HepG2 (cell line): ENCODE results near the gene TP53I3. TPM values are rescaled to one million over a fixed set of nuclear protein-coding genes. Genes with fewer than 3 reads are reported as not detected.
A peak's percentile ranks its signal among the peaks of the same experiment; 100 is the strongest.

Experiments
- AKAP8 ChIP-seq: sonication (generic); formaldehyde crosslinking; IDR thresholded peaks from 2 replicates; pipeline ENCODE4 v1.5.1; 2020; ENCODE audit warnings: mild to moderate bottlenecking, missing genetic modification reagents
- CENPBD1 ChIP-seq: sonication (generic); formaldehyde crosslinking; IDR thresholded peaks from 2 replicates; pipeline ENCODE4 v1.8.0; 2022; ENCODE audit warnings: missing genetic modification reagents, low read depth, mild to moderate bottlenecking, borderline replicate concordance
- CENPT ChIP-seq: sonication (generic); formaldehyde crosslinking; IDR thresholded peaks from 2 replicates; pipeline ENCODE4 v1.8.0; 2022; ENCODE audit warnings: low read depth, mild to moderate bottlenecking, moderate library complexity, missing genetic modification reagents
- CHD2 ChIP-seq: IDR thresholded peaks from 2 replicates; pipeline ENCODE4 v1.6.1; 2011; ENCODE audit warnings: low read depth, low read length, improper control_type of control experiment
- DZIP1 ChIP-seq: sonication (generic); formaldehyde crosslinking; IDR thresholded peaks from 2 replicates; pipeline ENCODE4 v1.5.0; 2020; ENCODE audit warnings: mild to moderate bottlenecking, missing genetic modification reagents
- ERF ChIP-seq: IDR thresholded peaks from 2 replicates; pipeline ENCODE4 v1.6.1; 2018; ENCODE audit warnings: missing biosample characterization, missing genetic modification reagents
- HDAC6 ChIP-seq: fragments of 200-600 bp; sonication (generic); IDR thresholded peaks from 2 replicates; pipeline ENCODE4 v1.7.0; 2017; ENCODE audit warnings: mild to moderate bottlenecking, antibody characterized with exemption, low read length, low read depth
- IKZF4 ChIP-seq: sonication (generic); formaldehyde crosslinking; IDR thresholded peaks from 2 replicates; pipeline ENCODE4 v1.5.1; 2020; ENCODE audit warnings: borderline replicate concordance, mild to moderate bottlenecking, low read depth, missing genetic modification reagents; ENCODE audit errors: not compliant biosample characterization
- PITX1 ChIP-seq: sonication (generic); formaldehyde crosslinking; IDR thresholded peaks from 2 replicates; pipeline ENCODE4 v1.5.1; 2020; ENCODE audit warnings: mild to moderate bottlenecking, missing genetic modification reagents
- SAP130 ChIP-seq: IDR thresholded peaks from 2 replicates; pipeline ENCODE4 v1.6.1; 2016; ENCODE audit warnings: low read depth
- SKIL ChIP-seq: sonication (generic); formaldehyde crosslinking; IDR thresholded peaks from 2 replicates; pipeline ENCODE4 v1.8.0; 2022; ENCODE audit warnings: missing genetic modification reagents, mild to moderate bottlenecking, moderate library complexity, borderline replicate concordance
- SUZ12 ChIP-seq: fragments of 150-350 bp; IDR thresholded peaks from 2 replicates; pipeline ENCODE4 v1.6.1; 2014; ENCODE audit warnings: low read depth, low read length
- THAP7 ChIP-seq: sonication (generic); formaldehyde crosslinking; IDR thresholded peaks from 2 replicates; pipeline ENCODE4 v1.8.1; 2023; ENCODE audit warnings: mild to moderate bottlenecking, missing genetic modification reagents
- TOE1 ChIP-seq: sonication (generic); formaldehyde crosslinking; IDR thresholded peaks from 2 replicates; pipeline ENCODE4 v1.4.0; 2020; ENCODE audit warnings: mild to moderate bottlenecking, missing genetic modification reagents
- YY1 ChIP-seq: IDR thresholded peaks from 2 replicates; pipeline ENCODE4 v1.6.1; 2011; ENCODE audit warnings: low read length, low read depth, moderate library complexity, mild to moderate bottlenecking; ENCODE audit not compliant: insufficient read depth, insufficient replicate concordance
- ZBTB14 ChIP-seq: sonication (generic); formaldehyde crosslinking; IDR thresholded peaks from 2 replicates; pipeline ENCODE4 v1.4.0; 2020; ENCODE audit warnings: missing genetic modification reagents
- ZFP37 ChIP-seq: sonication (generic); formaldehyde crosslinking; IDR thresholded peaks from 2 replicates; pipeline ENCODE4 v1.4.0; 2020; ENCODE audit warnings: missing genetic modification reagents, borderline replicate concordance
- ZKSCAN1 ChIP-seq: fragments of 150-350 bp; IDR thresholded peaks from 2 replicates; pipeline ENCODE4 v1.6.1; 2014; ENCODE audit warnings: low read length
- ZNF605 ChIP-seq: sonication (generic); formaldehyde crosslinking; IDR thresholded peaks from 2 replicates; pipeline ENCODE4 v1.8.0; 2022; ENCODE audit warnings: mild to moderate bottlenecking, missing genetic modification reagents
- ZNF800 ChIP-seq: sonication (generic); formaldehyde crosslinking; IDR thresholded peaks from 2 replicates; pipeline ENCODE4 v1.4.0; 2020; ENCODE audit warnings: missing genetic modification reagents
- polyA plus RNA-seq, 8 experiments: library from polyadenylated mRNA; depleted of rRNA in 3 of 8; stranded (reverse) in 7 of 8; unstranded in 1 of 8; fragments of >200 nt; fragmentation: Illumina TruSeq in 4 of 8; extraction: Trizol in 4 of 8; gene quantifications; 2 replicates each; pipeline versions ENCODE4 v1.2.1 to v1.2.3, GENCODE V29; 2011 to 2016; ENCODE audit warnings: low read depth in 4 of 8, missing spikeins in 1 of 8, mixed read lengths in 1 of 8; ENCODE audit not compliant: insufficient read depth in 1 of 8
- total RNA-seq, 5 experiments: library from RNA; depleted of rRNA; stranded (reverse); fragments of >200 nt; fragmentation: Illumina TruSeq; extraction: Trizol; gene quantifications; 2 replicates each; pipeline ENCODE4 v1.2.3, GENCODE V29; 2016; ENCODE audit warnings: low read depth in 1 of 5

Gene TP53I3
- total and polyA plus RNA-seq, 2 of the 13 experiments (the other 11 are each of a cell fraction or from before 2014, with no cell fraction given), result 25.0 to 44.1 TPM

GRCh38 chr2:24123195-24123921 is 38.7 kb upstream of the TP53I3 start, which contains the start of the genes FAM228B and PFN4 (continued):
- peak; percentile 80; the same call in 1 of the 2 replicates for TF ChIP-seq DZIP1 (CRISPR knock-in tag)
- peak; percentile 19; the same call in 1 of the 2 replicates for TF ChIP-seq ZFP37 (CRISPR knock-in tag)
- TF ChIP-seq IKZF4 (CRISPR knock-in tag), result peak; percentile 92
- TF ChIP-seq PITX1 (CRISPR knock-in tag), result peak; percentile 73
- no peak for TF ChIP-seq SUZ12
- TF ChIP-seq YY1, result peak; percentile 31
- peak; percentile 52 for TF ChIP-seq AKAP8 (CRISPR knock-in tag)
- TF ChIP-seq SKIL (CRISPR knock-in tag), result no peak
- peak; percentile 58; the same call in 1 of the 2 replicates for TF ChIP-seq ZNF800 (CRISPR knock-in tag)
- TF ChIP-seq ERF (CRISPR knock-in tag), result no peak; the same call in none of the 2 replicates
- TF ChIP-seq SAP130 (CRISPR knock-in tag), result peak; percentile 62; the same call in 1 of the 2 replicates
- TF ChIP-seq TOE1 (CRISPR knock-in tag), result no peak; the same call in 1 of the 2 replicates
- TF ChIP-seq CENPT (CRISPR knock-in tag), result peak; percentile 90
- no peak for TF ChIP-seq CENPBD1 (CRISPR knock-in tag)
- TF ChIP-seq CHD2, result no peak; the same call in 1 of the 2 replicates
- no peak for TF ChIP-seq HDAC6
- TF ChIP-seq ZNF605 (CRISPR knock-in tag), result peak; percentile 59
- no peak; the same call in none of the 2 replicates for TF ChIP-seq ZBTB14 (CRISPR knock-in tag)
- TF ChIP-seq THAP7 (CRISPR knock-in tag), result no peak
- no peak for TF ChIP-seq ZKSCAN1
